Caco-2 (cell line): ENCODE data around the gene TMEM63B. TPM values are rescaled to one million over a fixed set of nuclear protein-coding genes. Genes with fewer than 3 reads are reported as not detected.
A peak's percentile ranks its signal among the peaks of the same experiment; 100 is the strongest.

Experiments used
- BruUV-seq: library from RNA; stranded (reverse); fragments of 400-500 nt; replicated peaks from 2 replicates; lab custom pipeline; 2021; lab: Mats Ljungman, UMichigan
- CTCF ChIA-PET: fragments of 300-600 bp; sonication (Branson Sonifier 250); formaldehyde crosslinking; loops from one replicate; lab custom pipeline; 2022; ENCODE audit warnings: antibody characterized with exemption; lab: Charles Lee
- POLR2A ChIA-PET: fragments of 300-600 bp; sonication (Branson Sonifier 250); formaldehyde crosslinking; loops from one replicate; lab custom pipeline; 2022; ENCODE audit warnings: antibody characterized with exemption; lab: Charles Lee
- DNase-seq, 2 experiments: peaks; one replicate each; pipeline versions ENCODE4 v3.0.0 to v3.0.0-alpha.2; 2020 to 2022
- H3K27me3 ChIP-seq: replicated peaks from 2 replicates; pipeline ENCODE4 v1.6.0; 2011; ENCODE audit warnings: low read length; ENCODE audit not compliant: control insufficient read depth, insufficient read depth
- H3K36me3 ChIP-seq: 2 replicates; pipeline ENCODE4 v1.5.1; 2011; ENCODE audit warnings: low read length; ENCODE audit not compliant: control insufficient read depth, insufficient read depth
- H3K4me1 ChIP-seq: fragments of 250-450 bp; sonication (Bioruptor Pico); 2 replicates; pipeline ENCODE4 v1.5.1; 2020; ENCODE audit warnings: mild to moderate bottlenecking
- H3K4me3 ChIP-seq: 2 replicates; pipeline ENCODE4 v1.5.1; 2011; ENCODE audit warnings: low read depth, mild to moderate bottlenecking, control low read depth, low read length
- H3K9me3 ChIP-seq: fragments of 250-450 bp; sonication (Bioruptor Pico); 2 replicates; pipeline ENCODE4 v1.5.1; 2020; ENCODE audit warnings: mild to moderate bottlenecking, moderate library complexity
- H3K27ac Mint-ChIP-seq: one replicate; pipeline ENCODE4 v1.8.0; 2022; ENCODE audit warnings: mixed read lengths; ENCODE audit not compliant: unreplicated experiment
- H3K27me3 Mint-ChIP-seq: one replicate; pipeline ENCODE4 v1.8.0; 2022; ENCODE audit warnings: mixed read lengths; ENCODE audit not compliant: insufficient read depth, unreplicated experiment
- H3K36me3 Mint-ChIP-seq: one replicate; pipeline ENCODE4 v1.8.0; 2022; ENCODE audit warnings: mild to moderate bottlenecking, mixed read lengths; ENCODE audit not compliant: insufficient read depth, unreplicated experiment
- H3K4me1 Mint-ChIP-seq: one replicate; pipeline ENCODE4 v1.8.0; 2022; ENCODE audit warnings: low read depth, mixed read lengths; ENCODE audit not compliant: unreplicated experiment
- H3K4me3 Mint-ChIP-seq: one replicate; pipeline ENCODE4 v1.8.0; 2022; ENCODE audit warnings: mild to moderate bottlenecking, moderate library complexity, mixed read lengths; ENCODE audit not compliant: unreplicated experiment
- H3K9me3 Mint-ChIP-seq: one replicate; pipeline ENCODE4 v1.8.0; 2022; ENCODE audit warnings: mixed read lengths; ENCODE audit not compliant: unreplicated experiment
- CTCF ChIP-seq, 2 experiments: fragments of 200-600 bp in 1 of 2; IDR thresholded peaks; 1 replicate in 1 of 2; 2 replicates in 1 of 2; pipeline versions ENCODE4 v1.5.1 to v1.8.0; 2011 to 2022; ENCODE audit warnings: antibody characterized with exemption in 1 of 2, control low read depth in 1 of 2, inconsistent platforms in 1 of 2, low read depth in 1 of 2, low read length in 1 of 2, mild to moderate bottlenecking in 1 of 2, moderate library complexity in 1 of 2; ENCODE audit not compliant: insufficient read depth in 1 of 2, severe bottlenecking in 1 of 2, unreplicated experiment in 1 of 2
- intact Hi-C: fragments of 100-400 bp; cut with micrococcal nuclease; formaldehyde crosslinking; loops from one replicate; pipeline ENCODE4 v1.10.0; 2022; ENCODE audit not compliant: unreplicated experiment
- total RNA-seq: library from RNA; stranded (reverse); gene quantifications from 2 replicates; pipeline ENCODE4 v1.2.3, GENCODE V29; 2022

The TMEM63B gene
- total RNA-seq, 1 experiment from 2014 or later: 28.2 TPM

DNA sequence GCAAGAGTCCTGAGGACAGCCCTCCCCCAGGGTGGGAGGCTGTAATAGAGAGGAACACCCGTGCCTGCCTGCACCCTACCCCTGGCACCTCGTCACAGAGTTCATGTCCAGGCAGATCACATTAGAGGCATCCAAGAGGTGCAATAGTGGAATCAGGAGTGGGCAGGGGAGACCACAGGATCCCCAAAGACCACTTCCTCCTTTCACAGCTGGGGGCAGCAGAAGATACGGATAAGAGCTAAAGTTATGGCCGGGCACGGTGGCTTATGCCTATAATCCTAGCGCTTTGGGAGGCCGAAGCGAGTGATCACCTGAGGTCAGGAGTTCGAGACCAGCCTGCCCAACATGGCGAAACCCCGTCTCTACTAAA lies 29.8 kb downstream of the TMEM63B start:
- Histone ChIP-seq H3K36me3 (peaks cover 2% of the 10 kb centered on the region; the same call in 1 of the 2 replicates), H3K27me3 (no peaks in the 10 kb centered on the region), H3K9me3 (no peaks in the 10 kb centered on the region), H3K4me1 (peaks cover 17% of the 10 kb centered on the region), H3K4me3 (no peak overlapping the region)
- ChIA-PET POLR2A (interaction anchor here (1.0 to 1.1 kb wide), 3 partner anchors 30 to 99 kb away, joined by 3 to 4 read pairs (median 3); partner anchors contain the start of genes HSP90AB1, MRPL14 and TMEM63B), CTCF (interaction anchor here (0.7 to 1.7 kb wide), 4 partner anchors 61 to 80 kb away, joined by 3 to 4 read pairs (median 3); partner anchors contain the start of gene SLC29A1)
- H3K27ac Mint-ChIP-seq: peak overlapping the region; percentile 50
- no peaks in the 10 kb centered on the region for H3K9me3 Mint-ChIP-seq
- no peaks in the 10 kb centered on the region for H3K27me3 Mint-ChIP-seq
- H3K4me1 Mint-ChIP-seq: peaks cover 13% of the 10 kb centered on the region
- H3K4me3 Mint-ChIP-seq: no peak overlapping the region
- no peak for DNase-seq
- H3K36me3 Mint-ChIP-seq: peaks cover 6% of the 10 kb centered on the region
- intact Hi-C loops: loop anchor here (2.0 kb wide), 1 partner anchor 60 kb away; no protein-coding TSS in a partner anchor
- BruUV-seq: no TSS peak
- no peak for TF ChIP-seq CTCF (IDR thresholded peaks at IDR 0.05; ENCODE audit: insufficient read depth in 1 of 2, low read depth in 1 of 2, low read length in 1 of 2, severe bottlenecking in 1 of 2, unreplicated experiment in 1 of 2)

DNA sequence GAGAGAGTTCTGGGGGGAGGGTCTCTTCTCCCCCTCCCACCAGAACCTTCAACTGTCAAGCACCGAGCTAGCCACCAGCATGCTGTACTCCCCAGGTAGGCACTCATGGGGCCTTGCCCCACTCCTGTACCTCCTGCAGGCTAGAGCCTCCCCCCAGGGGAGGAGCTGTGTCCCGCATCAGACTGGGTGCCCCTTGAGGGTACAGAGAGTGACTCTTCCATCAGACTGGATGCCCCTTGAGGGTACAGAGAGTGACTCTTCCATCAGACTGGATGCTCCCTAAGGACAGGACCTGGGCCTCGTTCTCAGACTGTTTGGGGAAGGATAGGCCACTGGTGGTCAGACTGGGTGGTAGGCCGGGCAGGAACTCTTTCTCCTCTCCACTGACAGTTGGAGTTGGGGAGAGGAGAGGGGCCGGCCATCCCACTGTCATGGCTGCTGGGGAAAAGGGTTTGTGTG lies 31.4 kb downstream of the TMEM63B start, which contains the start of gene CAPN11:
TSS of gene CAPN11 (plus strand) at position 51 of the 459 bp plus-strand sequence. CDS start at position 80, 29 bp downstream.
- H3K27me3 Mint-ChIP-seq: no peaks in the 10 kb centered on the region
- no peak for DNase-seq
- Histone ChIP-seq H3K9me3 (no peaks in the 10 kb centered on the region), H3K4me3 (no peak within 1 kb of the TSS), H3K4me1 (peaks cover 17% of the 10 kb centered on the region), H3K27me3 (no peaks in the 10 kb centered on the region), H3K36me3 (no peaks in the 10 kb centered on the region)
- peak within 1 kb of the TSS; percentile 73 for H3K27ac Mint-ChIP-seq
- intact Hi-C loops: no loop called here
- no TSS peak for BruUV-seq
- H3K36me3 Mint-ChIP-seq: no peaks in the 10 kb centered on the region
- peaks cover 13% of the 10 kb centered on the region for H3K4me1 Mint-ChIP-seq
- no peak for TF ChIP-seq CTCF (IDR thresholded peaks at IDR 0.05; ENCODE audit: insufficient read depth in 1 of 2, low read depth in 1 of 2, low read length in 1 of 2, severe bottlenecking in 1 of 2, unreplicated experiment in 1 of 2)
- H3K4me3 Mint-ChIP-seq: no peak within 1 kb of the TSS
- no peaks in the 10 kb centered on the region for H3K9me3 Mint-ChIP-seq
- CTCF ChIA-PET: no interaction called here
- POLR2A ChIA-PET: no interaction called here

GRCh38 chr6:44161997-44162338 lies 34.6 kb downstream of the TMEM63B start:
- no peaks in the 10 kb centered on the region for H3K36me3 ChIP-seq
- intact Hi-C loops: no loop called here
- BruUV-seq: no TSS peak
- DNase-seq: no peak
- no peaks in the 10 kb centered on the region for H3K9me3 Mint-ChIP-seq
- no peaks in the 10 kb centered on the region for H3K27me3 ChIP-seq
- H3K36me3 Mint-ChIP-seq: no peaks in the 10 kb centered on the region
- H3K27ac Mint-ChIP-seq: no peak overlapping the region
- CTCF ChIA-PET: interaction anchor here (1.2 kb wide), 1 partner anchor 62 kb away, joined by 3 read pairs; no protein-coding TSS in a partner anchor
- no peak for TF ChIP-seq CTCF (IDR thresholded peaks at IDR 0.05; ENCODE audit: insufficient read depth in 1 of 2, low read depth in 1 of 2, low read length in 1 of 2, severe bottlenecking in 1 of 2, unreplicated experiment in 1 of 2)
- peaks cover 2% of the 10 kb centered on the region for H3K4me1 Mint-ChIP-seq
- H3K4me3 ChIP-seq: no peak overlapping the region
- H3K9me3 ChIP-seq: no peaks in the 10 kb centered on the region
- H3K27me3 Mint-ChIP-seq: no peaks in the 10 kb centered on the region
- no peak overlapping the region for H3K4me3 Mint-ChIP-seq
- peaks cover 2% of the 10 kb centered on the region; the same call in 1 of the 2 replicates for H3K4me1 ChIP-seq
- POLR2A ChIA-PET: no interaction called here
